IMR-90 (cell line): ENCODE results near the gene KLHL6. TPM values are rescaled to one million over a fixed set of nuclear protein-coding genes. Genes with fewer than 3 reads are reported as not detected.

Experiments used
- ATAC-seq: fragments of 200-7000 bp; cut with Tn5 transposase; 2 replicates; pipeline ENCODE4 v1.9.1; 2020; ENCODE audit warnings: low read depth, mild to moderate bottlenecking, moderate library complexity
- BruUV-seq: library from RNA; stranded (reverse); fragments of 400-500 nt; replicated peaks from 2 replicates; lab custom pipeline; 2021; lab: Mats Ljungman, UMichigan
- CTCF ChIA-PET: fragments of 300-600 bp; formaldehyde crosslinking; extraction: SDS; loops from one replicate; lab custom pipeline; 2021; ENCODE audit warnings: antibody characterized with exemption; lab: Yijun Ruan, JAX
- POLR2A ChIA-PET: fragments of 300-600 bp; sonication (Branson Sonifier 250); formaldehyde crosslinking; loops from one replicate; lab custom pipeline; 2022; ENCODE audit warnings: antibody characterized with exemption; ENCODE audit not compliant: unreplicated experiment; lab: Charles Lee
- DNase-seq: peaks from one replicate; pipeline ENCODE4 v3.0.0; 2013
- H2AFZ ChIP-seq: replicated peaks from 2 replicates; pipeline ENCODE3; 2013; ENCODE audit warnings: low read length, mild to moderate bottlenecking; ENCODE audit not compliant: poor library complexity
- H2AK5ac ChIP-seq: 2 replicates; pipeline ENCODE4 v1.6.1; 2013; ENCODE audit warnings: low read depth, low read length, inconsistent platforms
- H2AK9ac ChIP-seq: replicated peaks from 2 replicates; pipeline ENCODE3; 2013; ENCODE audit warnings: mild to moderate bottlenecking, low read depth, low read length, moderate library complexity; ENCODE audit not compliant: poor library complexity
- H2BK120ac ChIP-seq: 2 replicates; pipeline ENCODE4 v1.6.1; 2013; ENCODE audit warnings: low read depth, low read length, inconsistent platforms
- H2BK15ac ChIP-seq: 3 replicates; pipeline ENCODE4 v1.6.1; 2013; ENCODE audit warnings: low read depth, low read length, inconsistent platforms
- H2BK20ac ChIP-seq: 2 replicates; pipeline ENCODE4 v1.6.1; 2013; ENCODE audit warnings: low read depth, mild to moderate bottlenecking, inconsistent platforms, low read length, moderate library complexity
- H2BK5ac ChIP-seq: 2 replicates; pipeline ENCODE4 v1.6.1; 2013; ENCODE audit warnings: mild to moderate bottlenecking, low read depth, low read length, inconsistent platforms; ENCODE audit not compliant: poor library complexity, severe bottlenecking
- H3K14ac ChIP-seq: replicated peaks from 2 replicates; pipeline ENCODE4 v1.6.1; 2013; ENCODE audit warnings: low read depth, low read length, inconsistent platforms
- H3K18ac ChIP-seq: 2 replicates; pipeline ENCODE4 v1.6.1; 2013; ENCODE audit warnings: low read depth, low read length, control low read depth
- H3K23ac ChIP-seq: 2 replicates; pipeline ENCODE4 v1.6.1; 2013; ENCODE audit warnings: low read depth, low read length, inconsistent platforms
- H3K27ac ChIP-seq: 2 replicates; pipeline ENCODE4 v1.5.1; 2013; ENCODE audit warnings: mild to moderate bottlenecking, control low read depth, low read length; ENCODE audit not compliant: insufficient read depth
- H3K27me3 ChIP-seq: 2 replicates; pipeline ENCODE4 v1.6.1; 2013; ENCODE audit warnings: low read length; ENCODE audit not compliant: control insufficient read depth, insufficient read depth
- H3K36me3 ChIP-seq: 2 replicates; pipeline ENCODE4 v1.6.1; 2013; ENCODE audit warnings: low read length, mixed read lengths; ENCODE audit not compliant: control insufficient read depth, insufficient read depth
- H3K4ac ChIP-seq: 2 replicates; pipeline ENCODE4 v1.6.1; 2013; ENCODE audit warnings: low read depth, low read length, inconsistent platforms
- H3K4me1 ChIP-seq: 2 replicates; pipeline ENCODE4 v1.6.1; 2013; ENCODE audit warnings: low read length, mixed read lengths; ENCODE audit not compliant: control insufficient read depth, insufficient read depth
- H3K4me2 ChIP-seq: 2 replicates; pipeline ENCODE4 v1.6.1; 2013; ENCODE audit warnings: low read depth, mild to moderate bottlenecking, control low read depth, low read length, moderate library complexity
- H3K4me3 ChIP-seq: 2 replicates; pipeline ENCODE4 v1.5.1; 2013; ENCODE audit warnings: low read depth, mild to moderate bottlenecking, control low read depth, low read length, moderate library complexity; ENCODE audit not compliant: insufficient read depth
- H3K56ac ChIP-seq: 2 replicates; pipeline ENCODE4 v1.6.1; 2013; ENCODE audit warnings: low read length, inconsistent platforms; ENCODE audit not compliant: insufficient read depth; ENCODE audit errors: extremely low read depth
- H3K79me1 ChIP-seq, 2 experiments: 2 replicates each; pipeline ENCODE4 v1.6.1; 2013; ENCODE audit warnings: low read length in 2 of 2, inconsistent platforms in 1 of 2, low read depth in 1 of 2
- H3K9ac ChIP-seq: 2 replicates; pipeline ENCODE4 v1.6.1; 2013; ENCODE audit warnings: low read depth, low read length, control low read depth
- H3K9me1 ChIP-seq: 2 replicates; pipeline ENCODE4 v1.6.1; 2013; ENCODE audit warnings: low read length, inconsistent platforms; ENCODE audit not compliant: insufficient read depth
- H3K9me3 ChIP-seq: 2 replicates; pipeline ENCODE4 v1.6.1; 2013; ENCODE audit warnings: low read length; ENCODE audit not compliant: control insufficient read depth, insufficient read depth
- H4K20me1 ChIP-seq: 2 replicates; pipeline ENCODE4 v1.6.1; 2013; ENCODE audit warnings: low read length, inconsistent platforms; ENCODE audit not compliant: insufficient read depth
- H4K5ac ChIP-seq: 2 replicates; pipeline ENCODE4 v1.6.1; 2013; ENCODE audit warnings: mild to moderate bottlenecking, low read depth, low read length, control low read depth
- H4K8ac ChIP-seq, 2 experiments: 2 replicates each; pipeline ENCODE4 v1.6.1; 2013; ENCODE audit warnings: low read depth in 2 of 2, low read length in 2 of 2, control low read depth in 1 of 2, inconsistent platforms in 1 of 2
- H4K91ac ChIP-seq: 2 replicates; pipeline ENCODE4 v1.6.1; 2013; ENCODE audit warnings: low read depth, low read length, inconsistent platforms; ENCODE audit not compliant: insufficient read depth
- BHLHE40 ChIP-seq: fragments of 150-350 bp; IDR thresholded peaks from 2 replicates; pipeline ENCODE4 v1.6.1; 2016; ENCODE audit warnings: mild to moderate bottlenecking, low read depth, low read length
- CEBPB ChIP-seq: IDR thresholded peaks from 2 replicates; pipeline ENCODE4 v1.6.1; 2012; ENCODE audit warnings: low read depth, low read length, improper control_type of control experiment
- CHD1 ChIP-seq: IDR thresholded peaks from 2 replicates; pipeline ENCODE4 v1.6.1; 2012; ENCODE audit warnings: low read depth, low read length, improper control_type of control experiment
- FOS ChIP-seq: fragments of 150-350 bp; IDR thresholded peaks from 2 replicates; pipeline ENCODE4 v1.6.1; 2016; ENCODE audit warnings: low read depth, low read length
- MAFK ChIP-seq: IDR thresholded peaks from 2 replicates; pipeline ENCODE4 v1.6.1; 2012; ENCODE audit warnings: low read depth, low read length, improper control_type of control experiment
- MAZ ChIP-seq: IDR thresholded peaks from 2 replicates; pipeline ENCODE4 v1.6.1; 2012; ENCODE audit warnings: low read depth, mild to moderate bottlenecking, low read length, improper control_type of control experiment, moderate library complexity, borderline replicate concordance
- MXI1 ChIP-seq: IDR thresholded peaks from 2 replicates; pipeline ENCODE4 v1.6.1; 2012; ENCODE audit warnings: low read depth, mild to moderate bottlenecking, low read length, moderate library complexity, borderline replicate concordance
- NFE2L2 ChIP-seq: fragments of 150-350 bp; IDR thresholded peaks from 2 replicates; pipeline ENCODE4 v1.6.1; 2016; ENCODE audit warnings: low read depth, mild to moderate bottlenecking, low read length
- POLR2A ChIP-seq: IDR thresholded peaks from 2 replicates; pipeline ENCODE4 v1.6.1; 2012; ENCODE audit warnings: mild to moderate bottlenecking, low read depth, low read length
- RAD21 ChIP-seq: IDR thresholded peaks from 2 replicates; pipeline ENCODE4 v1.6.1; 2012; ENCODE audit warnings: low read length, improper control_type of control experiment
- RCOR1 ChIP-seq: IDR thresholded peaks from 2 replicates; pipeline ENCODE4 v1.6.1; 2012; ENCODE audit warnings: mild to moderate bottlenecking, low read length, improper control_type of control experiment; ENCODE audit not compliant: insufficient replicate concordance
- RFX5 ChIP-seq: IDR thresholded peaks from 2 replicates; pipeline ENCODE4 v1.8.0; 2012; ENCODE audit warnings: low read depth, mild to moderate bottlenecking, low read length, moderate library complexity
- SMC3 ChIP-seq: fragments of 150-350 bp; IDR thresholded peaks from 2 replicates; pipeline ENCODE4 v1.6.1; 2016; ENCODE audit warnings: low read depth, mild to moderate bottlenecking, antibody characterized with exemption, low read length, moderate library complexity
- WGBS, 2 experiments: methylation state at CpG; one replicate each; pipeline versions ENCODE4 v1.1.5 to v1.1.7; 2013; ENCODE audit warnings: missing lambda C conversion rate in 2 of 2; ENCODE audit not compliant: insufficient read length in 1 of 2; ENCODE audit errors: extremely low coverage in 2 of 2; 5-methylcytosine and 5-hydroxymethylcytosine counted together
- dilution Hi-C: fragments of 300-500 bp; cut with HindIII; formaldehyde crosslinking; loops from one replicate; pipeline ENCODE4 v1.14.3; 2018; ENCODE audit warnings: low sequenced_read_pairs; ENCODE audit not compliant: unreplicated experiment
- in situ Hi-C: fragments of 300-500 bp; cut with MboI; formaldehyde crosslinking; loops from 3 replicates; pipeline ENCODE4 v1.14.3; 2019; ENCODE audit warnings: low sequenced_read_pairs, inconsistent platforms, mixed read lengths
- intact Hi-C: fragments of 100-400 bp; cut with micrococcal nuclease; formaldehyde crosslinking; loops from 2 replicates; pipeline ENCODE4 v1.10.0; 2022
- polyA plus RNA-seq, 3 experiments: library from polyadenylated mRNA; depleted of rRNA; stranded (reverse); fragments of >200 nt; gene quantifications; 2 replicates each; pipeline ENCODE4 v1.2.3, GENCODE V29; 2012; ENCODE audit warnings: low replicate concordance in 1 of 3
- total RNA-seq: library from RNA; depleted of rRNA; stranded (reverse); fragments of >200 nt; gene quantifications from 2 replicates; pipeline ENCODE4 v1.2.3, GENCODE V29; 2012
- TF ChIP-seq, protein P1 (sequence below): conservative IDR thresholded peaks from 2 replicates; pipeline ENCODE4 v1.5.1; 2012; ENCODE audit warnings: mild to moderate bottlenecking, low read depth, low read length, improper control_type of control experiment
- TF ChIP-seq, protein P2 (sequence below): fragments of 150-350 bp; IDR thresholded peaks from 2 replicates; pipeline ENCODE4 v1.6.1; 2016; ENCODE audit warnings: low read depth, mild to moderate bottlenecking, low read length, moderate library complexity, borderline replicate concordance
- TF ChIP-seq, protein P3 (sequence below): fragments of 150-350 bp; IDR thresholded peaks from 2 replicates; pipeline ENCODE4 v1.6.1; 2017; ENCODE audit warnings: mild to moderate bottlenecking, antibody characterized with exemption, low read length, low read depth

The KLHL6 gene
- total and polyA plus RNA-seq, 2 of the 4 experiments (the other 2 are of a cell fraction) = not detected

DNA sequence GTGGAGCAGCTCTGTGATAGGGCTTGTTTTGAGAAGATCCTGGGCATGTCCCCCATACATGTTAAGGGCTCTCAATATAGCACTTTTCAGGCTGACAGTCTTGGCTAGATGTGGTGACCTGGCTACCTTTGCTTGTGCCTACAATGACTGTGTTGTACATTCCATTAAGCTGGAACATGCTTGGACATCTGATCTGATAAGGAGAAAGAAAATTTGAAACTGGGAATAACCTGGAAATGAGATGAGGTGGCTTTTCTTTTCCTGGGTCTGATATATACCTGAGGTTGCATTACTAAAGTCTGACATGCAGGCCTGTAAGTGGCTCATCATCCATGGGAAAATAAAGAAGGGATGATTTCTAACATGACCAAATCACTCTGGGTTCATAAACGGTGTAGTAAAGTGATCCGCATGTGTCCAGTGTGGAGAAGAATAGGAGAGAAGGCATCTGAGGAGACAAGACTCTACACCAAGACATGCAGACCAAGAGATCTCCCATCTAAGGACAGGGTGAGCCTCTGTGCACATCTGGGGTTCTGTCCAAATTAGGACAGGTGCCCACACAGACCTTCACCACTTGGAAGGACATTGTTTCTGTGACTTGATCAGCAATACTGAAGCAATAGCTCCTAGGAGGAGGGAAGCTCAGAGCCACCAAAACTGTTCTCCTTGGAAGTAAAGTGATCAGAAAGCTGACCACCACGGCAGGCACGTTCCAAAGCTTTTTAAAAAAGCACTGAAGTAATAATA is 62.0 kb downstream of the KLHL6 start:
- in situ Hi-C loops = no loop called here
- BruUV-seq = no TSS peak
- H2BK15ac ChIP-seq = no peak overlapping the region
- H2BK20ac ChIP-seq = no peak overlapping the region
- no peak overlapping the region for H2AFZ ChIP-seq
- CTCF ChIA-PET = no interaction called here
- H3K9me1 ChIP-seq = no peaks in the 10 kb centered on the region
- no CpG with 5 or more reads among the region's 4 CpGs for WGBS, 2 experiments
- no peaks in the 10 kb centered on the region for H4K20me1 ChIP-seq
- H3K27me3 ChIP-seq = peaks cover 20% of the 10 kb centered on the region
- H2AK5ac ChIP-seq = no peak overlapping the region
- no peak overlapping the region for H3K23ac ChIP-seq
- no peak overlapping the region for H4K5ac ChIP-seq
- no peak overlapping the region for H2BK120ac ChIP-seq
- no peak overlapping the region for H3K4me2 ChIP-seq
- no peak overlapping the region for H3K27ac ChIP-seq
- intact Hi-C loops = no loop called here
- DNase-seq (no peak), ATAC-seq (no peak)
- no peak overlapping the region for H2BK5ac ChIP-seq
- H3K9ac ChIP-seq = no peak overlapping the region
- H4K8ac ChIP-seq = no peak overlapping the region
- dilution Hi-C loops = no loop called here
- no peak overlapping the region for H3K4ac ChIP-seq
- H3K4me3 ChIP-seq = no peak overlapping the region
- no peak overlapping the region for H2AK9ac ChIP-seq
- no peaks in the 10 kb centered on the region for H3K9me3 ChIP-seq
- TF ChIP-seq RAD21 (no peak), FOS (no peak), CEBPB (no peak), BHLHE40 (no peak), MXI1 (no peak), MAZ (no peak), NFE2L2 (no peak), RCOR1 (no peak), POLR2A (no peak), RFX5 (no peak), MAFK (no peak), SMC3 (no peak), CHD1 (no peak)
- TF ChIP-seq, protein P1, sequence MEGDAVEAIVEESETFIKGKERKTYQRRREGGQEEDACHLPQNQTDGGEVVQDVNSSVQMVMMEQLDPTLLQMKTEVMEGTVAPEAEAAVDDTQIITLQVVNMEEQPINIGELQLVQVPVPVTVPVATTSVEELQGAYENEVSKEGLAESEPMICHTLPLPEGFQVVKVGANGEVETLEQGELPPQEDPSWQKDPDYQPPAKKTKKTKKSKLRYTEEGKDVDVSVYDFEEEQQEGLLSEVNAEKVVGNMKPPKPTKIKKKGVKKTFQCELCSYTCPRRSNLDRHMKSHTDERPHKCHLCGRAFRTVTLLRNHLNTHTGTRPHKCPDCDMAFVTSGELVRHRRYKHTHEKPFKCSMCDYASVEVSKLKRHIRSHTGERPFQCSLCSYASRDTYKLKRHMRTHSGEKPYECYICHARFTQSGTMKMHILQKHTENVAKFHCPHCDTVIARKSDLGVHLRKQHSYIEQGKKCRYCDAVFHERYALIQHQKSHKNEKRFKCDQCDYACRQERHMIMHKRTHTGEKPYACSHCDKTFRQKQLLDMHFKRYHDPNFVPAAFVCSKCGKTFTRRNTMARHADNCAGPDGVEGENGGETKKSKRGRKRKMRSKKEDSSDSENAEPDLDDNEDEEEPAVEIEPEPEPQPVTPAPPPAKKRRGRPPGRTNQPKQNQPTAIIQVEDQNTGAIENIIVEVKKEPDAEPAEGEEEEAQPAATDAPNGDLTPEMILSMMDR = no peak
- TF ChIP-seq, protein P2, sequence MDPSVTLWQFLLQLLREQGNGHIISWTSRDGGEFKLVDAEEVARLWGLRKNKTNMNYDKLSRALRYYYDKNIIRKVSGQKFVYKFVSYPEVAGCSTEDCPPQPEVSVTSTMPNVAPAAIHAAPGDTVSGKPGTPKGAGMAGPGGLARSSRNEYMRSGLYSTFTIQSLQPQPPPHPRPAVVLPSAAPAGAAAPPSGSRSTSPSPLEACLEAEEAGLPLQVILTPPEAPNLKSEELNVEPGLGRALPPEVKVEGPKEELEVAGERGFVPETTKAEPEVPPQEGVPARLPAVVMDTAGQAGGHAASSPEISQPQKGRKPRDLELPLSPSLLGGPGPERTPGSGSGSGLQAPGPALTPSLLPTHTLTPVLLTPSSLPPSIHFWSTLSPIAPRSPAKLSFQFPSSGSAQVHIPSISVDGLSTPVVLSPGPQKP = no peak
- TF ChIP-seq, protein P3, sequence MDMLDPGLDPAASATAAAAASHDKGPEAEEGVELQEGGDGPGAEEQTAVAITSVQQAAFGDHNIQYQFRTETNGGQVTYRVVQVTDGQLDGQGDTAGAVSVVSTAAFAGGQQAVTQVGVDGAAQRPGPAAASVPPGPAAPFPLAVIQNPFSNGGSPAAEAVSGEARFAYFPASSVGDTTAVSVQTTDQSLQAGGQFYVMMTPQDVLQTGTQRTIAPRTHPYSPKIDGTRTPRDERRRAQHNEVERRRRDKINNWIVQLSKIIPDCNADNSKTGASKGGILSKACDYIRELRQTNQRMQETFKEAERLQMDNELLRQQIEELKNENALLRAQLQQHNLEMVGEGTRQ = no peak
- H3K36me3 ChIP-seq = no peaks in the 10 kb centered on the region
- peaks cover 5% of the 10 kb centered on the region for H3K4me1 ChIP-seq
- no peak overlapping the region for H3K14ac ChIP-seq
- no peaks in the 10 kb centered on the region for H3K79me1 ChIP-seq
- no peak overlapping the region for H3K56ac ChIP-seq
- POLR2A ChIA-PET = no interaction called here
- H4K91ac ChIP-seq = no peak overlapping the region
- no peak overlapping the region for H3K18ac ChIP-seq
